ENCODE results near the gene GALNTL6.

GALNTL6 gene

DNA sequence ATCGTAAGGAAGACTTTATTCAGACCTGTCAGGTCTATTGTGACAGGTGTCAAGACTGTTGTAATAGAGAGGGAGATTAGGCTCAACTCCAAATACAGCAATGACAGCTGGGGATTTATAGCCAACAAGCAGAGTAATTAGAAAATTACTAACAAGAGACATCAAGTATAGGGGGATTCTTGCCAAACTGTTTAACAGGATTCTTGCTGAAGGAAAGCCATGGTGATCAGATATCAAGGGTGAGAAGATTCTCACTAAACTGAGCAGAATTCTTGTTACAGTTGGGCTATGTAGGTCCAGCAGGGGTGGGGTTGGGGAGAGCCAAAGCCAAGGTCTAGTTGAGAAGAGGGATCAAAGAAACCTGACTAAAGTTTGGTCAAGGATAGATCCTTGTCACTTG is 894.4 kb downstream of the GALNTL6 start:
- Histone ChIP-seq H3K36me3 (ENCODE audit: insufficient read depth, low read length) (no peaks in the 10 kb centered on the region), H3K4me2 (ENCODE audit: low read depth, low read length, poor library complexity, severe bottlenecking) (no peak overlapping the region), H3F3A (ENCODE audit: low read depth) (no peaks in the 10 kb centered on the region), H2AFZ (ENCODE audit: low read length) (no peak overlapping the region), H4K20me1 (ENCODE audit: insufficient read depth, low read length, poor library complexity, severe bottlenecking) (no peaks in the 10 kb centered on the region), H3K27me3 (ENCODE audit: insufficient read depth, low read length, poor library complexity, severe bottlenecking) (no peaks in the 10 kb centered on the region), H3K9me3 (ENCODE audit: insufficient read depth, low read depth, low read length) (no peaks in the 10 kb centered on the region), H3K9me2 (replicated peaks; ENCODE audit: low read depth, low read length) (no peaks in the 10 kb centered on the region), H3K79me2 (ENCODE audit: insufficient read depth, low read length) (no peaks in the 10 kb centered on the region), H3K4me1 (ENCODE audit: insufficient read depth, low read length, poor library complexity, severe bottlenecking) (no peaks in the 10 kb centered on the region), H3K4me3 (ENCODE audit: low read length, poor library complexity, severe bottlenecking) (no peak overlapping the region), H3K9ac (ENCODE audit: low read depth, low read length, poor library complexity, severe bottlenecking) (no peak overlapping the region)
- no peak for TF ChIP-seq EZH2phosphoT487 (IDR thresholded peaks at IDR 0.05; ENCODE audit: borderline replicate concordance)
- TF ChIP-seq CTCF (conservative IDR thresholded peaks at IDR 0.05; ENCODE audit: low read length), result no peak

GRCh38 chr4:172708184-172708583 is 895.0 kb downstream of the GALNTL6 start:
- H3K4me1 ChIP-seq (ENCODE audit: insufficient read depth, low read length, poor library complexity, severe bottlenecking), result no peaks in the 10 kb centered on the region
- H4K20me1 ChIP-seq (ENCODE audit: insufficient read depth, low read length, poor library complexity, severe bottlenecking), result no peaks in the 10 kb centered on the region
- H3K27me3 ChIP-seq (ENCODE audit: insufficient read depth, low read length, poor library complexity, severe bottlenecking), result no peaks in the 10 kb centered on the region
- no peak overlapping the region for H3K4me2 ChIP-seq (ENCODE audit: low read depth, low read length, poor library complexity, severe bottlenecking)
- H3K4me3 ChIP-seq (ENCODE audit: low read length, poor library complexity, severe bottlenecking), result no peak overlapping the region
- H2AFZ ChIP-seq (ENCODE audit: low read length), result no peak overlapping the region
- TF ChIP-seq CTCF (conservative IDR thresholded peaks at IDR 0.05; ENCODE audit: low read length), result no peak
- no peak for TF ChIP-seq EZH2phosphoT487 (IDR thresholded peaks at IDR 0.05; ENCODE audit: borderline replicate concordance)
- no peaks in the 10 kb centered on the region for H3K36me3 ChIP-seq (ENCODE audit: insufficient read depth, low read length)
- no peak overlapping the region for H3K9ac ChIP-seq (ENCODE audit: low read depth, low read length, poor library complexity, severe bottlenecking)
- H3F3A ChIP-seq (ENCODE audit: low read depth), result no peaks in the 10 kb centered on the region
- H3K9me3 ChIP-seq (ENCODE audit: insufficient read depth, low read depth, low read length), result no peaks in the 10 kb centered on the region
- H3K79me2 ChIP-seq (ENCODE audit: insufficient read depth, low read length), result no peaks in the 10 kb centered on the region
- no peaks in the 10 kb centered on the region for H3K9me2 ChIP-seq (replicated peaks; ENCODE audit: low read depth, low read length)

- no peak overlapping the region for H3K4me2 ChIP-seq (ENCODE audit: low read depth, low read length, poor library complexity, severe bottlenecking)
- no peaks in the 10 kb centered on the region for H3K36me3 ChIP-seq (ENCODE audit: insufficient read depth, low read length)
- no peaks in the 10 kb centered on the region for H3K9me3 ChIP-seq (ENCODE audit: insufficient read depth, low read depth, low read length)
- no peak for TF ChIP-seq EZH2phosphoT487 (IDR thresholded peaks at IDR 0.05; ENCODE audit: borderline replicate concordance)
- TF ChIP-seq CTCF (conservative IDR thresholded peaks at IDR 0.05; ENCODE audit: low read length), result no peak
- no peak overlapping the region for H3K4me3 ChIP-seq (ENCODE audit: low read length, poor library complexity, severe bottlenecking)
- no peak overlapping the region for H3K9ac ChIP-seq (ENCODE audit: low read depth, low read length, poor library complexity, severe bottlenecking)
- H3K9me2 ChIP-seq (replicated peaks; ENCODE audit: low read depth, low read length), result no peaks in the 10 kb centered on the region
- no peaks in the 10 kb centered on the region for H4K20me1 ChIP-seq (ENCODE audit: insufficient read depth, low read length, poor library complexity, severe bottlenecking)
- no peaks in the 10 kb centered on the region for H3F3A ChIP-seq (ENCODE audit: low read depth)
- H3K79me2 ChIP-seq (ENCODE audit: insufficient read depth, low read length), result no peaks in the 10 kb centered on the region
- no peaks in the 10 kb centered on the region for H3K4me1 ChIP-seq (ENCODE audit: insufficient read depth, low read length, poor library complexity, severe bottlenecking)
- H2AFZ ChIP-seq (ENCODE audit: low read length), result no peak overlapping the region
- no peaks in the 10 kb centered on the region for H3K27me3 ChIP-seq (ENCODE audit: insufficient read depth, low read length, poor library complexity, severe bottlenecking)
These were observed 896.2 kb downstream of the GALNTL6 start for GRCh38 chr4:172709376-172709775.
